Spleen (tissue), 11 donors: ENCODE measurements around the gene SFXN3. TPM values are rescaled to one million over a fixed set of nuclear protein-coding genes. Genes with fewer than 3 reads are reported as not detected.
A peak's percentile ranks its signal among the peaks of the same experiment; 100 is the strongest.

Experiments
- DNase-seq: peaks from one replicate; pipeline ENCODE4 v3.0.0-alpha.2; 2020
- H3K27ac ChIP-seq, 8 donors: fragments of 200-600 bp; sonication (generic) in 7 of 8; 1 replicate in 4 of 8; 2 replicates in 4 of 8; pipeline versions ENCODE4 v1.5.0 to v1.8.0; 2016 to 2021; ENCODE audit warnings: inconsistent platforms in 4 of 8, mild to moderate bottlenecking in 4 of 8, moderate library complexity in 1 of 8
- H3K27me3 ChIP-seq, 7 donors: fragments of 200-600 bp; sonication (generic) in 6 of 7; replicated peaks in 1 of 7; 1 replicate in 4 of 7; 2 replicates in 3 of 7; pipeline versions ENCODE4 v1.5.0 to v1.8.0; 2016 to 2021; ENCODE audit warnings: inconsistent platforms in 3 of 7, mild to moderate bottlenecking in 1 of 7
- H3K36me3 ChIP-seq, 6 donors: fragments of 200-600 bp; sonication (generic) in 5 of 6; 1 replicate in 4 of 6; 2 replicates in 2 of 6; pipeline versions ENCODE4 v1.5.0 to v1.8.0; 2016 to 2021; ENCODE audit warnings: inconsistent platforms in 2 of 6
- H3K4me1 ChIP-seq, 6 donors: fragments of 200-600 bp; sonication (generic) in 5 of 6; 1 replicate in 3 of 6; 2 replicates in 3 of 6; pipeline versions ENCODE4 v1.5.0 to v1.8.0; 2016 to 2021; ENCODE audit warnings: inconsistent platforms in 3 of 6
- H3K4me3 ChIP-seq, 8 donors: fragments of 200-600 bp; sonication (generic) in 7 of 8; 1 replicate in 4 of 8; 2 replicates in 4 of 8; pipeline versions ENCODE4 v1.5.0 to v1.8.0; 2016 to 2021; ENCODE audit warnings: inconsistent platforms in 4 of 8, mild to moderate bottlenecking in 4 of 8, moderate library complexity in 2 of 8
- H3K9me3 ChIP-seq, 8 donors: fragments of 200-600 bp; sonication (generic) in 7 of 8; 1 replicate in 4 of 8; 2 replicates in 4 of 8; pipeline versions ENCODE4 v1.5.0 to v1.8.0; 2016 to 2021; ENCODE audit warnings: inconsistent platforms in 4 of 8
- POLR2A ChIP-seq, 3 donors: fragments of 450-650 bp; IDR thresholded peaks; one replicate each; pipeline ENCODE4 v1.5.1; 2017; ENCODE audit warnings: antibody characterized with exemption in 3 of 3, mild to moderate bottlenecking in 1 of 3
- POLR2AphosphoS5 ChIP-seq, 3 donors: sonication (generic); formaldehyde crosslinking; IDR thresholded peaks; one replicate each; pipeline ENCODE4 v1.5.1; 2017; ENCODE audit warnings: antibody characterized with exemption in 3 of 3
- WGBS, 5 donors: extraction: QIAGEN DNeasy Blood & Tissue Kit in 3 of 5; methylation state at CpG; one replicate each; pipeline versions ENCODE4 v1.1.5 to v1.1.7; 2013 to 2018; 5-methylcytosine and 5-hydroxymethylcytosine counted together
- intact Hi-C: fragments of 100-400 bp; cut with DNase I; formaldehyde crosslinking; loops from one replicate; pipeline ENCODE4 v1.15.0; 2023; ENCODE audit warnings: low total_unique reads
- polyA plus RNA-seq, 3 donors: library from polyadenylated mRNA; stranded (reverse); fragments of 200-250 nt; gene quantifications; one replicate each; pipeline ENCODE4 v1.2.1, GENCODE V29; 2013
- total RNA-seq, 7 donors: library from RNA; depleted of rRNA in 3 of 7; stranded (reverse); fragments of >200 nt in 3 of 7; fragmentation: NEBNext Ultra II Directional in 4 of 7; extraction: Animal tissue kit (Norgen Biotek cat#: 25700) in 4 of 7; gene quantifications; one replicate each; pipeline versions ENCODE4 v1.1.0 to v1.2.1, GENCODE V29; 2016 to 2021
- TF ChIP-seq, protein P1 (sequence below), 11 experiments: fragments of 200-600 bp in 7 of 11; fragments of 450-650 bp in 4 of 11; sonication (generic) in 4 of 11; IDR thresholded peaks in 8 of 11; conservative IDR thresholded peaks in 3 of 11; 1 replicate in 7 of 11; 2 replicates in 4 of 11; pipeline versions ENCODE4 v1.4.0 to v1.8.0; 2016 to 2021; ENCODE audit warnings: antibody characterized with exemption in 11 of 11, inconsistent platforms in 4 of 11, mild to moderate bottlenecking in 1 of 11
- donor health status: healthy with polysubstance abuse.
- donor health status: DM: no; HTN: no; CAD: no; lungs with moderate emphysema.
- donor health status: DM: no; HTN: no; CAD: no.
- donor health status: Bipolar disorder and iron deficiency.
- donor health status: healthy.
- donor health status: DM: no; HTN: no; CAD: no.
- donor health status: DM: yes; HTN: yes; CAD: no.

SFXN3 gene
- total and polyA plus RNA-seq, 10 donors, result 7.9 to 70.0 (median 38.5) TPM

DNA sequence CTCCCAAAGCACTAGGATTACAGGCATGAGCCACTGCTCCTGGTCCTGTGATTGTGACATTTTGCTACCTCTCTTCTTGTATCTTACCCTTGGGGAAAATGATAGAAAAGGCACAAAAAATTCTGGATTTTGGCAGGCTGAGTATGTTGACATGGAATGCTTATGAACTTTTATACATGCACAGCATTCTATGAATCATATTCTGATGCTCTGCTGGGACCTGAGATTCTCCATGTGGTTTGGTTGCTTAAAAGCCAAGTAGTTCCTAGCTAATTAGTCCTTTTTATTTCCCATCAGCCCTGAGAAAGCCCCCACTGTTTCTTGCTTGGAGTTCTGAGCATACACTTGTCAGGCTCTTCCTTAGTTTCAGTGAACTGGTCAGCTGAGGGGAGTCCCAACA, 22.5 kb downstream of the SFXN3 start:
- H3K9me3 ChIP-seq, result no peaks in the 10 kb centered on the region
- no peak for DNase-seq
- peaks cover 0 to 32% (median 26%) of the 10 kb centered on the region in 7 donors for H3K27me3 ChIP-seq
- H3K36me3 ChIP-seq, result no peaks in the 10 kb centered on the region
- intact Hi-C loops, result no loop called here
- H3K4me1 ChIP-seq, result peaks cover 6 to 22% (median 12%) of the 10 kb centered on the region in 6 donors
- no peak overlapping the region for H3K27ac ChIP-seq
- TF ChIP-seq, protein P1, sequence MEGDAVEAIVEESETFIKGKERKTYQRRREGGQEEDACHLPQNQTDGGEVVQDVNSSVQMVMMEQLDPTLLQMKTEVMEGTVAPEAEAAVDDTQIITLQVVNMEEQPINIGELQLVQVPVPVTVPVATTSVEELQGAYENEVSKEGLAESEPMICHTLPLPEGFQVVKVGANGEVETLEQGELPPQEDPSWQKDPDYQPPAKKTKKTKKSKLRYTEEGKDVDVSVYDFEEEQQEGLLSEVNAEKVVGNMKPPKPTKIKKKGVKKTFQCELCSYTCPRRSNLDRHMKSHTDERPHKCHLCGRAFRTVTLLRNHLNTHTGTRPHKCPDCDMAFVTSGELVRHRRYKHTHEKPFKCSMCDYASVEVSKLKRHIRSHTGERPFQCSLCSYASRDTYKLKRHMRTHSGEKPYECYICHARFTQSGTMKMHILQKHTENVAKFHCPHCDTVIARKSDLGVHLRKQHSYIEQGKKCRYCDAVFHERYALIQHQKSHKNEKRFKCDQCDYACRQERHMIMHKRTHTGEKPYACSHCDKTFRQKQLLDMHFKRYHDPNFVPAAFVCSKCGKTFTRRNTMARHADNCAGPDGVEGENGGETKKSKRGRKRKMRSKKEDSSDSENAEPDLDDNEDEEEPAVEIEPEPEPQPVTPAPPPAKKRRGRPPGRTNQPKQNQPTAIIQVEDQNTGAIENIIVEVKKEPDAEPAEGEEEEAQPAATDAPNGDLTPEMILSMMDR (IDR thresholded peaks at IDR 0.05 in 8 of 11, conservative IDR thresholded peaks at IDR 0.05 in 3 of 11), result no peak
- TF ChIP-seq POLR2AphosphoS5 (IDR thresholded peaks at IDR 0.05), result no peak
- no peak overlapping the region for H3K4me3 ChIP-seq

DNA sequence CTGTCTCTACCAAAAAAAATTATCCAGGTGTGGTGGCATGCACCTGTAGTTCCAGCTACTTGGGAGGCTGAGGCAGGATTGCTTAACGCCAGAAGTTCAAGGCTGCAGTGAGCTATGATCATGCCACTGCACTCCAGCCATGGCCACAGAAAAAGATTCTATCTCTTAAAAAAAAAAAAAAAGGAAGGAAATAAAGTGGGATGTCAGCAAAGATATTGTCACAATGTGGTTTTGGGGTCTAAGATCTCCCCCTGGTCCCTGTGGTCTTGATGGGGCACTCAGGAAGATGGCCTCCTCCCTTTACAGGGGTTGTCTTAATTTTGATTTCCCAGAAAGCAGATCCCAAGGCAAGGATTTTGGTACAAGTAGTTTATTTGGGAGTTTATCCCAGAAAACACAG, 23.3 kb downstream of the SFXN3 start:
- Histone ChIP-seq H3K4me1 (peaks cover 6 to 20% (median 13%) of the 10 kb centered on the region in 6 donors), H3K4me3 (no peak overlapping the region), H3K27me3 (peaks cover 0 to 24% (median 18%) of the 10 kb centered on the region in 7 donors), H3K9me3 (no peaks in the 10 kb centered on the region), H3K36me3 (no peaks in the 10 kb centered on the region), H3K27ac (no peak overlapping the region)
- no peak for DNase-seq
- intact Hi-C loops, result no loop called here
- TF ChIP-seq POLR2A (IDR thresholded peaks at IDR 0.05) (no peak), POLR2AphosphoS5 (IDR thresholded peaks at IDR 0.05) (no peak)
- TF ChIP-seq, protein P1 (IDR thresholded peaks at IDR 0.05 in 8 of 11, conservative IDR thresholded peaks at IDR 0.05 in 3 of 11), result no peak
- WGBS, 5 donors, result 25 to 56% (median 50%) methylated on average over 1 of the region's 1 CpG

DNA sequence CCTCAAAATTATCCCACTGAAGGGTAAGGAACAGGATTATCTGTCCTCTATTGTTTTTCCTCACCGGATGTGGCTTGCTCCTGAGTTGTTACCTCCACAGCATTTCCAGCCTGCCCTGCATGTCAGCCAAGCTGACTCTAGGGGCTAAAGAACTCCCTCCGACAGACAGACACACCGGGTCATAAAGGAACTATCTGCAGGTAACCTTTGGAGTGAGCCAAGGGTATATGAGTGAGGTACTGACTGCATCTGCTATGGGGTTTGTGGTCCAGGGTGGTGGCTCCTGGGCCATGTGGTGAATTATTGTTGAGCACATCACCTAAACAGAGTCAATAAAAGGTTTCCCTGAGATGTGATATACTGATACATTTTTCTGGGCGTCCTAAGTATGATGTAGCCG, 23.8 kb downstream of the SFXN3 start:
- intact Hi-C loops, result no loop called here
- DNase-seq, result peak; percentile 16
- Histone ChIP-seq H3K27ac (no peak overlapping the region), H3K36me3 (no peaks in the 10 kb centered on the region), H3K9me3 (no peaks in the 10 kb centered on the region), H3K27me3 (peaks cover 0 to 19% (median 13%) of the 10 kb centered on the region in 7 donors), H3K4me1 (peaks cover 6 to 20% (median 16%) of the 10 kb centered on the region in 6 donors), H3K4me3 (no peak overlapping the region)
- TF ChIP-seq, protein P1 (IDR thresholded peaks at IDR 0.05 in 8 of 11, conservative IDR thresholded peaks at IDR 0.05 in 3 of 11), result no peak
- no peak for TF ChIP-seq POLR2AphosphoS5 (IDR thresholded peaks at IDR 0.05)
- 79 to 89% (median 84%) methylated on average over 5 of the region's 5 CpGs for WGBS, 5 donors

DNA sequence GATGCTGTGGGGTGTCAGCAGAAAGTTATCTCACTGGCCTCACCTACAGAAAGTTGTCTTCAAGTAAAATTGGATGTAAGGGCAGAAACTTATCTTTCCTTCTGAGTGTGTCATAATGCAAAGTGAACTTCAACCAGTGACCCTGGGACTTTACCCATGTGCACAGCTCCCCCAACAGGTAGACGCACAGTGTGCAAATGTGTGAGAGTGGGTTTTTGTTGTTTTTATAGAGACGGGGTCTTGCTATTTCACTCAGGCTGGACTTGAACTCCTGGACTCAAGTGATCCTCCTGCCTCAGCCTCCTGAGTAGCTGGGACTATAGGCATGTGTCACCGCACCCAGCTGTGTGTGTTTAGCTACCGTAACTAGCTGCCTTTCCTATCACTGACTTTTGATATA, 24.4 kb downstream of the SFXN3 start:
- H3K27me3 ChIP-seq, result peaks cover 0 to 13% (median 8%) of the 10 kb centered on the region in 7 donors
- WGBS, 5 donors, result 83 to 96% (median 95%) methylated on average over 4 of the region's 4 CpGs

More for the DNA sequence above, 24.4 kb downstream of the SFXN3 start:
- no peak for TF ChIP-seq POLR2A (IDR thresholded peaks at IDR 0.05)
- Histone ChIP-seq H3K36me3 (no peaks in the 10 kb centered on the region), H3K4me3 (no peak overlapping the region), H3K9me3 (no peaks in the 10 kb centered on the region), H3K4me1 (peaks cover under 1 to 20% (median 16%) of the 10 kb centered on the region in 6 donors), H3K27ac (no peak overlapping the region)
- no peak for DNase-seq
- intact Hi-C loops, result no loop called here
